ENCODE data around the gene NOC4L. TPM values are rescaled to one million over a fixed set of nuclear protein-coding genes. Genes with fewer than 3 reads are reported as not detected.
A peak's percentile ranks its signal among the peaks of the same experiment; 100 is the strongest.

NOC4L gene
- total RNA-seq, 6 experiments from 2014 or later = 7.4 to 9.7 (median 8.3) TPM

DNA sequence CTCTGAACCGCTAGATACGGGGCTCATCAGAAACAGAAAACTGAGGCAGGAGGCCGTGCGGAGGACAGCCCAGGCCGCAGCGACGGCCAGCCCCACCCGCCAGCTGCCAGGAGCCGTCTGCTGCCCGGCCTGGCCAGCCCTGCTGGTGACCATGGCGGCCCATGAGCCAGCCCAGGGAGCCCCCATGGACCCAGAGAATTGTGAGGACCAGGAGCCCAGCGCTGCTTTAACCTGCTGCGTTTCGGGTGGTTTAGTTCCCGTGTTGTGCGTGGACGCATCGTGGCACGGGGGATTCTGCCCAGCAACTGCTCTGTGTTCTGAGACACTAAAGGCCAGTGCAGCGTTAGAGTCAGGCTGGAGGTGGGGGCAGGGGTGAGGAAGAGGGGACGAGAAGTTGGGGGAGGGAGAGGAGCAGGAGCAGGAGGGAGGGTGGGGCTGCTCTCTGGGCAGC, 44.2 kb downstream of the NOC4L start:
- Histone ChIP-seq H3K27me3 (no peaks in the 10 kb centered on the region), H3K4me3 (no peak overlapping the region), H3K9me3 (no peaks in the 10 kb centered on the region), H3K36me3 (no peaks in the 10 kb centered on the region), H3K27ac (no peak overlapping the region), H3K4me1 (peaks cover 0 to 13% (median 5%) of the 10 kb centered on the region in 4 donors)
- ATAC-seq = no peak
- TF ChIP-seq, protein P1, sequence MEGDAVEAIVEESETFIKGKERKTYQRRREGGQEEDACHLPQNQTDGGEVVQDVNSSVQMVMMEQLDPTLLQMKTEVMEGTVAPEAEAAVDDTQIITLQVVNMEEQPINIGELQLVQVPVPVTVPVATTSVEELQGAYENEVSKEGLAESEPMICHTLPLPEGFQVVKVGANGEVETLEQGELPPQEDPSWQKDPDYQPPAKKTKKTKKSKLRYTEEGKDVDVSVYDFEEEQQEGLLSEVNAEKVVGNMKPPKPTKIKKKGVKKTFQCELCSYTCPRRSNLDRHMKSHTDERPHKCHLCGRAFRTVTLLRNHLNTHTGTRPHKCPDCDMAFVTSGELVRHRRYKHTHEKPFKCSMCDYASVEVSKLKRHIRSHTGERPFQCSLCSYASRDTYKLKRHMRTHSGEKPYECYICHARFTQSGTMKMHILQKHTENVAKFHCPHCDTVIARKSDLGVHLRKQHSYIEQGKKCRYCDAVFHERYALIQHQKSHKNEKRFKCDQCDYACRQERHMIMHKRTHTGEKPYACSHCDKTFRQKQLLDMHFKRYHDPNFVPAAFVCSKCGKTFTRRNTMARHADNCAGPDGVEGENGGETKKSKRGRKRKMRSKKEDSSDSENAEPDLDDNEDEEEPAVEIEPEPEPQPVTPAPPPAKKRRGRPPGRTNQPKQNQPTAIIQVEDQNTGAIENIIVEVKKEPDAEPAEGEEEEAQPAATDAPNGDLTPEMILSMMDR (IDR thresholded peaks at IDR 0.05) = no peak
- no peak for TF ChIP-seq POLR2A (IDR thresholded peaks at IDR 0.05)
- 67% methylated on average over 4 of the region's 21 CpGs for WGBS (ENCODE audit: insufficient coverage, low coverage, low lambda C conversion rate, missing lambda C conversion rate)
- intact Hi-C loops (cut with DNase I) = no loop called here
- DNase-seq = no peak

DNA sequence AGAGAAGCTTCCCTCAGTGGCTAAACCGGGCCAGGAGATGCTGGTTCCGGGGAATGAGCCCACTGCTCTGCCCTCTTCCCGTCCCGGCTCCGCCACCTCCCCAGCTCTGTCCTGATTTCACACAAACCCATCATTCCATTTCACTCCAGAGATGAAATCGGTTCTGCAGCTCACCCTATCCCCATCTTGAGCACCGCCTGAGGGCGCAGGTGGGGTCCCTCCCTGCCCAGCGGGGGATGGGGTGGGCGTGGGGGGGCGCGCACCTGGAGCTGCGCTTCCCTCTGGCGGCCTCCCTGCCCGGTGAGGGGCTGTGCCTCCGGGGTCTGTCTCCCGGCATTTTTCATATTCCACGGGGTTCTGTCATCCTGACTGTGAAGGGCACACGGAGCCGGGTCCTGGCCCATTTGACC, 44.7 kb downstream of the NOC4L start:
- WGBS (ENCODE audit: insufficient coverage, low coverage, low lambda C conversion rate, missing lambda C conversion rate) = 18% methylated on average over 7 of the region's 20 CpGs
- intact Hi-C loops (cut with DNase I) = no loop called here
- ATAC-seq (no peak), DNase-seq (no peak)
- no peaks in the 10 kb centered on the region for H3K9me3 ChIP-seq
- TF ChIP-seq, protein P1 (IDR thresholded peaks at IDR 0.05) = no peak
- no peak for TF ChIP-seq POLR2A (IDR thresholded peaks at IDR 0.05)
- peaks cover 0 to 13% (median 5%) of the 10 kb centered on the region in 4 donors for H3K4me1 ChIP-seq
- H3K36me3 ChIP-seq = no peaks in the 10 kb centered on the region
- H3K27ac ChIP-seq = peak overlapping the region in 2 of 3 donors; percentile 33 to 39
- H3K4me3 ChIP-seq = peak overlapping the region; percentile 19 to 54 (median 49)
- H3K27me3 ChIP-seq = no peaks in the 10 kb centered on the region

DNA sequence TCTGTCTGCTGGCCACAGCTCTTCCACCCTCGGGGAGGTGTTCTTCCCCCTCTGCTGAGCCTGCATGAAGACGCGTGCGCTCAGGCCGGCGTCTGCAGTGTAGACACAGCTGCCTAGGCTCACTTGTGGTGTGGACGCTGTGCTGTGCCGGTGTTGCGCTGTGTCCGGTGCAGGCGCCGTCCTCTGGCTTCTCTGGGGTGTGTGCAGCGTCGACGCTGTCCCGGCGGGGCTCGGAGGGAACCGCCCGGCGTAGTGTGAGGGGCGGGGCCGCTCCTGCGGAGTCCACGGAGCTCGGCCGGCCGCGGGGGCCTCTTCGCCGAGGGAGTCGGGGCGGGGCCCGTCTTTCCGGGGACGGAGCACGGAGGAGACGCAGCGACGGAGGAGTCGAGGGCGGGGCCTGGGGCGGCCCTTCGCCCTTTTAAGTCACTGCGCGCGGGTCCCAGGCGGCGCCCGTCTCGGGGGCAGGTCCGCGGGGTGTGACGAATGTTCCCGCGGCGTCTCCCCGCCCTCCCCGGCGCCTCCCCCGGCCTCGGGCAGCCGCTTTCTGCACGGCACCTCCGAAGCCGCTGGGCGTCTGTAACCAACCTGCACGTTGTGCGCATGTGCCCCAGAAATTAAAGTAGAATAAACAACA, 45.2 kb downstream of the NOC4L start:
- Histone ChIP-seq H3K4me1 (peaks cover 0 to 13% (median 5%) of the 10 kb centered on the region in 4 donors), H3K27ac (peak overlapping the region; percentile 33 to 43 (median 39)), H3K4me3 (peak overlapping the region; percentile 19 to 54 (median 49)), H3K9me3 (no peaks in the 10 kb centered on the region), H3K27me3 (no peaks in the 10 kb centered on the region), H3K36me3 (no peaks in the 10 kb centered on the region)
- WGBS (ENCODE audit: insufficient coverage, low coverage, low lambda C conversion rate, missing lambda C conversion rate) = 3% methylated on average over 12 of the region's 69 CpGs
- intact Hi-C loops (cut with DNase I) = no loop called here
- TF ChIP-seq, protein P1 (IDR thresholded peaks at IDR 0.05) = no peak
- peak; percentile 24 for TF ChIP-seq POLR2A (IDR thresholded peaks at IDR 0.05)
- ATAC-seq (peak; percentile 88 to 97 (median 94)), DNase-seq (peak; percentile 89 to 93 (median 92))

DNA sequence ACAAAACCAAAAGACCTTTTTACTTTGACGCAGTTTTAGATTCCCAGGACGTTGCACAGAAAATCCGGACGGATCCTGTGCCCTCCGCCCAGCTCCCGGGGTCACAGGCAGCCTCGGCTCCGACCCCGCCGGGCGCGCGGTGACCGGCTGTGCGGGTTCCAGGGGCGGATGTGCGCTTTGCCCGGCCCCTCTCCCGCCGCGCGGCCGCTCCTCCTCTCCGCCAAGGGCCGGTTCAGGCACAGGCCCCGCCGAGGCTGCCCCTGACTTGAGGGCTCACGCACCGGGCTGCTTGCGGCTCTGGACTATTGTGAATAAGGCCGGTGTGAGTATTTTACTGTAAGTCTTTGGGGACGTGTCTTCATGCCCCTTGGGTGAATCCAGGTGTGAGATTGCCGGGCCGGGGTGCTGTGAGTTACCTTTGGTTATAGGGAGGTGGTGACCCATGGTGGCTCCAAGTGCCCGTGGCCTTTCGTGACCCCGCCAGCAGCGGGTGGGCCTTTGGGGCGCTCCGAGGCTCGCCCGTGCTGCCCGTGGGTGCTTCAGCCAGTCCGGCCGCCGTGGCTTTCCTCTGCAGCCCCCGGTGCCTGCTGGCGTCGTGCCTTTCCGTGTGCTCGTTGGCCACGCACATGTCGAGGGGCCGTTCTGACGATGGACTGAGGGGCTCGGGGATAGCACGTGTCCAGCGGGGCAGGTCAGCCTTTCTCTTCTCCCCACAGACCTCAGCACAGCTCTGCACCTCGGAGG, 45.9 kb downstream of the NOC4L start:
- H3K9me3 ChIP-seq = no peaks in the 10 kb centered on the region
- peak overlapping the region in 2 of 3 donors; percentile 39 to 58 for H3K27ac ChIP-seq
- DNase-seq = peak in 1 of 3 donors; percentile 45
- no peaks in the 10 kb centered on the region for H3K36me3 ChIP-seq
- no peaks in the 10 kb centered on the region for H3K27me3 ChIP-seq
- peak; percentile 1 for TF ChIP-seq POLR2A (IDR thresholded peaks at IDR 0.05)
- TF ChIP-seq, protein P1 (IDR thresholded peaks at IDR 0.05) = no peak
- intact Hi-C loops (cut with DNase I) = no loop called here
- ATAC-seq = peak; percentile 11 to 28 (median 20)
- peak overlapping the region; percentile 19 to 54 (median 49) for H3K4me3 ChIP-seq
- 0% methylated on average over 5 of the region's 59 CpGs for WGBS (ENCODE audit: insufficient coverage, low coverage, low lambda C conversion rate, missing lambda C conversion rate)
- peaks cover 0 to 13% (median 5%) of the 10 kb centered on the region in 4 donors for H3K4me1 ChIP-seq

Data from right lobe of liver (tissue), 6 donors.